ENCODE results near the gene TMEM202.

TMEM202 gene

GRCh38 chr15:72404356-72404755 is 6.3 kb downstream of the TMEM202 start:
- no peak overlapping the region for H3K4me2 ChIP-seq (ENCODE audit: low read length)
- H3K27me3 ChIP-seq (ENCODE audit: insufficient read depth, low read length) = no peaks in the 10 kb centered on the region
- no peak overlapping the region for H3K4me3 ChIP-seq (ENCODE audit: low read depth, low read length, poor library complexity, severe bottlenecking)
- H2AFZ ChIP-seq (ENCODE audit: low read length) = no peak overlapping the region
- no peak overlapping the region for H3K9ac ChIP-seq (ENCODE audit: low read length)
- H3F3A ChIP-seq (ENCODE audit: insufficient read depth, low read length) = no peaks in the 10 kb centered on the region
- no peaks in the 10 kb centered on the region for H4K20me1 ChIP-seq (ENCODE audit: insufficient read depth, low read length)
- H3K79me2 ChIP-seq (ENCODE audit: insufficient read depth, low read length) = no peaks in the 10 kb centered on the region
- no peaks in the 10 kb centered on the region for H3K9me3 ChIP-seq (ENCODE audit: low read length)
- H3K4me1 ChIP-seq (ENCODE audit: insufficient read depth, low read length, severe bottlenecking) = no peaks in the 10 kb centered on the region
- no peak for TF ChIP-seq EZH2 (IDR thresholded peaks at IDR 0.05; ENCODE audit: borderline replicate concordance, low read length)
- no peak for TF ChIP-seq CTCF (IDR thresholded peaks at IDR 0.05; ENCODE audit: low read length)
- H3K27ac ChIP-seq (ENCODE audit: low read depth, low read length, poor library complexity, severe bottlenecking) = no peak overlapping the region
- H3K36me3 ChIP-seq (ENCODE audit: insufficient read depth, low read length) = no peaks in the 10 kb centered on the region
- no peaks in the 10 kb centered on the region for H3K9me2 ChIP-seq (ENCODE audit: low read depth, low read length)

- no peak overlapping the region for H3K27ac ChIP-seq (ENCODE audit: low read depth, low read length, poor library complexity, severe bottlenecking)
- no peak overlapping the region for H3K9ac ChIP-seq (ENCODE audit: low read length)
- H3K27me3 ChIP-seq (ENCODE audit: insufficient read depth, low read length) = no peaks in the 10 kb centered on the region
- no peak overlapping the region for H3K4me2 ChIP-seq (ENCODE audit: low read length)
- no peak overlapping the region for H3K4me3 ChIP-seq (ENCODE audit: low read depth, low read length, poor library complexity, severe bottlenecking)
- TF ChIP-seq EZH2 (IDR thresholded peaks at IDR 0.05; ENCODE audit: borderline replicate concordance, low read length) (no peak), CTCF (IDR thresholded peaks at IDR 0.05; ENCODE audit: low read length) (no peak)
- no peaks in the 10 kb centered on the region for H3K9me3 ChIP-seq (ENCODE audit: low read length)
- no peaks in the 10 kb centered on the region for H3K9me2 ChIP-seq (ENCODE audit: low read depth, low read length)
- no peaks in the 10 kb centered on the region for H3K4me1 ChIP-seq (ENCODE audit: insufficient read depth, low read length, severe bottlenecking)
- no peaks in the 10 kb centered on the region for H3F3A ChIP-seq (ENCODE audit: insufficient read depth, low read length)
- H3K36me3 ChIP-seq (ENCODE audit: insufficient read depth, low read length) = no peaks in the 10 kb centered on the region
- no peak overlapping the region for H2AFZ ChIP-seq (ENCODE audit: low read length)
- no peaks in the 10 kb centered on the region for H3K79me2 ChIP-seq (ENCODE audit: insufficient read depth, low read length)
- H4K20me1 ChIP-seq (ENCODE audit: insufficient read depth, low read length) = no peaks in the 10 kb centered on the region
Measured at GRCh38 chr15:72404841-72405240, 6.7 kb downstream of the TMEM202 start.

GRCh38 chr15:72406936-72407335 is 8.8 kb downstream of the TMEM202 start:
- TF ChIP-seq CTCF (IDR thresholded peaks at IDR 0.05; ENCODE audit: low read length) (no peak), EZH2 (IDR thresholded peaks at IDR 0.05; ENCODE audit: borderline replicate concordance, low read length) (no peak)
- Histone ChIP-seq H3K27ac (ENCODE audit: low read depth, low read length, poor library complexity, severe bottlenecking) (no peak overlapping the region), H3F3A (ENCODE audit: insufficient read depth, low read length) (no peaks in the 10 kb centered on the region), H3K36me3 (ENCODE audit: insufficient read depth, low read length) (no peaks in the 10 kb centered on the region), H3K4me2 (ENCODE audit: low read length) (no peak overlapping the region), H3K4me1 (ENCODE audit: insufficient read depth, low read length, severe bottlenecking) (no peaks in the 10 kb centered on the region), H3K9me3 (ENCODE audit: low read length) (no peaks in the 10 kb centered on the region), H2AFZ (ENCODE audit: low read length) (no peak overlapping the region), H3K9ac (ENCODE audit: low read length) (no peak overlapping the region), H3K9me2 (ENCODE audit: low read depth, low read length) (no peaks in the 10 kb centered on the region), H3K79me2 (ENCODE audit: insufficient read depth, low read length) (no peaks in the 10 kb centered on the region), H3K4me3 (ENCODE audit: low read depth, low read length, poor library complexity, severe bottlenecking) (no peak overlapping the region), H4K20me1 (ENCODE audit: insufficient read depth, low read length) (no peaks in the 10 kb centered on the region), H3K27me3 (ENCODE audit: insufficient read depth, low read length) (no peaks in the 10 kb centered on the region)

Data from OCI-LY1 (cell line).